Medulla oblongata (tissue), 1 donor: ENCODE measurements around the gene SUSD1.
A peak's percentile ranks its signal among the peaks of the same experiment; 100 is the strongest.
"Not testable (repeated sequence)": the region's sequence is repeated elsewhere in the genome, so short reads cannot be mapped to it uniquely, and the experiment has no call there.

ENCODE experiments used
- DNase-seq: peaks from one replicate; pipeline ENCODE4 v3.0.0-alpha.2; 2015; ENCODE audit errors: extremely low spot score

The SUSD1 gene

GRCh38 chr9:112174965-112175795 is at the start of gene SUSD1:
TSS of gene SUSD1 (minus strand) at chr9:112175297. CDS start at chr9:112175235, 62 bp downstream.
- no peak for DNase-seq

DNA sequence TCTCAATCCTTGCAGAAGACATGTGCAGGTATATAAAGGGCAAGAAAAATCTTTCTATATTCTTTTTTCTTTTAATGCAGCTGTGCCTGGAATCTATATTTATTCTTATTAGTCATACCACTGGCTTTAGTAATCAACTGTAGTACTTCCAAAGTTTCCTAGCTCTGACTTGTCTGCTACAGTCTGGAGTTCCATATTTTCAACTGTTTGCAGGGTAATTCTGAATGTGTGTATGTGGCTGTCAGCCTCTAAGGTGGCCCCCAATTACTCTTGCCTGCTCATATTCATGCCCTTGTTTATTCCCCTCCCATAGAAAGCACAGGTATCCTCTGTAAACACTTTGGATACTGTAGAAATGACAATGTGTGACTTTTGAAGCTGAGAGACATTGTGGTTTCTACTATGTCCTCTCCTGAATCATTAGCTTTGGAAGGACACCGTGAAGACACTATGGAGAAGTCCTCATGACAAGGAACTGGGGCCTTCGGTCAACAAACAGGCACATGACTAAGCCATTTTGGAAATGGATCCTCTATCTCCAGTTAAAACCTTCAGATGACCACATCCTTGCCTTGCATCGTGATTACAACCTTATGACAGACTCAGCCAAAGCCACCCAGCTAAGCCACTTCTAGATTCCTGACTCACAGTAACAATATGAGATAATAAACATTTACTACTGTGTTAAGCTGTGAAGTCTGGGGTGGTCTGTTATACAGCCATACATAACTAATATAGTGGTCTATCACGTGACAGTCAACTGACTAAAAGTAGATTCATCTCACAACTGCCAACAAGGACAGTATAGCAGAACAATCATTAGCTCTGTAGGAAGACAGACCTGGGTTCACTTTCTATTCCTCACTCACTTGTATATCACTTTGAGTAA is 49.5 kb upstream of the SUSD1 start:
- DNase-seq, result no peak

- DNase-seq, result peak; percentile 17
Measured at GRCh38 chr9:112218908-112219307, 43.8 kb upstream of the SUSD1 start.

DNA sequence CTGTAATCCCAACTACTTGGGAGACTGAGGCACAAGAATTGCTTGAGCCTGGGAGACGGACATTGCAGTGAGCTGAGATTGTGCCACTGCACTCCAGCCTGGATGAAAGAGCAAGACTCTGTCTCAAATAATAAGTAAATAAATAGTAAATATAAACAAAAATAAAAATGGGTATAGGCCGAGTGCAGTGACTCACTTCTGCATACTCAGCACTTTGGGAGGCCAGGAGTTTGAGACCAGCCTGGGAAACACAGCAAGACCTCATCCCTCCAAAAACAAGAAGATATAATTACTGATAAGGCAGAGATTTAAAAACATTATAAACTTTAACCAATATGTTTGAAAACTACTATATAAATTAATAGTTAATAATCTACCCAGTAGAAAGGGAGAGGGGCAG is 37.8 kb upstream of the SUSD1 start:
- DNase-seq, result no peak

GRCh38 chr9:112207451-112207850 is 32.4 kb upstream of the SUSD1 start:
- no peak for DNase-seq

- DNase-seq, result no peak
Measured at GRCh38 chr9:112203536-112203935, 28.4 kb upstream of the SUSD1 start.

GRCh38 chr9:112200711-112201110 is 25.6 kb upstream of the SUSD1 start:
- no peak for DNase-seq

DNA sequence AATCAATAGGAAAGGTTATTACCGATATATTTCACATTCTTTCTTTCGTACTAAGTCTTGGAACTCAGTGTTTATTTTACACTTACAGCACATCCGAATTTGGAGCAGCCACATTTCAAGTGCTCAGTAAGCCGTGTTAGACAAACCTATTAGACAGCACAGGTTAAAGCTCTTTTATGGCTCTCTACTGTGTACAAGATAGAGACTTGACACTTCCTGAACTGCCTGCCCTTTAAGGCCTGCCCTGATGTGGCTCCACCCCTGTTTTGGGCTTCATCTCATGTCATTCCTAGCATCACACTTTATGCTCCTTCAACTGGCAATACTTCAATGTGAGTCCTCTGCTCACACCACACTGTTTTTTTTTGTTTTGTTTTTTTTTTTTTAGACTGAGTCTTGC is 23.5 kb upstream of the SUSD1 start:
- DNase-seq, result no peak

- no peak for DNase-seq
Measured at GRCh38 chr9:112194969-112195431, 19.9 kb upstream of the SUSD1 start.

DNA sequence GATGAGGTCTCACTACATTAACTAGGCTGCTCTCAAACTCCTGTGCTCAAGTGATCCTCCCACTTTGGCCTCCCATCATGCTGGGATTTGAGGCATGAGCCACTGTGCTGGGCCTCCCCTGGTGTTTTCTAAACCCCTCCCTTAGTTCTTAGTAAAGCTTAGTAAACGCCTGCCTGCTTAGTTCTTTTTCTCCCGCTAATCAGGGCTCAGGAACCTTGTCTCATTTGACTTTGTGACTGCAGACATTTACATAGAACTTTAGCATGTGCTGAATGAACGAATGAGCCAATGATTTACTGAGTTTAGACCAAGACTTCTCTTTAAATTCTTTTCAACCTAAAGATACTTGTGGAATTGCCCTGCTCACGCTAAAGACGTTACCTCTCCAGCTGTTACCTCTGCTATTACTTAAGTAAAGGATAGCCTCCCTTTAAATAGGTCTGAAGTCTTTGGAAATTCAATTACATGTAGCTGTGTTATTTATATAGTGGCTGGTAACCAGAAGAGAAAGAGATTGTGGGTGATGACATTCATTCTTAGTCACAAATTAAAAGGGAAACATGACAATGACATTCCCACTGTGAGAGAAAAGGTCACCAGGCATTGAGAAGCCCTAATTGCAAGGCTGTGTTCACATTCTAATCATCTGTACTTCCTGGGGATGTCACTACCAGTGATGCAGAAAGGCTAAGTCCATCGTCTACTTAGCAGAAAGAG is 18.6 kb upstream of the SUSD1 start:
- no peak for DNase-seq

DNA sequence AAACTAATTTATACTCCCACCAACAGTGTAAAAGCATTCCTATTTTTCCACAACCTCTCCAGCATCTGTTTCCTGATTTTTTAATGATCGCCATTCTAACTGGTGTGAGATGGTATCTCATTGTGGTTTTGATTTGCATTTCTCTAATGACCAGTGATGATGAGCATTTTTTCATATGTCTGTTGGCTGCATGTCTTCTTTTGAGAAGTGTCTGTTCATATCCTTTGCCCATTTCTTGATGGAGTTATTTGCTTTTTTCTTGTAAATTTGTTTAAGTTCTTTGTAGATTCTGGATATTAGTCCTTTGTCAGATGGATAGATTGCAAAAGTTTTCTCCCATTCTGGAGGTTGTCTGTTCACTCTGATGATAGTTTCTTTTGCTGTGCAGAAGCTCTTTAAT is 15.2 kb upstream of the SUSD1 start:
- not testable (repeated sequence) for DNase-seq

- no peak for DNase-seq
Measured at GRCh38 chr9:112188884-112189283, 13.8 kb upstream of the SUSD1 start.

DNA sequence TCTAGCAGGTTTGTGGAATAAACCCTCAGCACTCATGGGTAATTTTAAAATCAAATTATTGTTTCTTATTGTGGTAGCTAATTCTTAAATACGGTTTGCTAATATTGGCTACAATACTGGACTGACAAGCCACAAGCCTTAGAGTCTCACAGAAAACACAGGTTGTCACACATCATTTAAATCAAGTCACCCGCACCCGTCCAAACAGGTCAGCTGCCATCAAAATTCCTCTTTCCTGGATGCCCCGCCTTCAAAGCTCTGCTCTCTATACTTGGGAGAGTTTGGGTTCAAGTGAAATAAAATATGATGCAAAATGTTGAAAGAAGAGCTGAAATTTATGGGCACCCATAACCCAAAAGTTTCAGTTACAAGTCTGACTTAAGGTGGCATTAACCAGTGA is 12.3 kb upstream of the SUSD1 start:
- no peak for DNase-seq

GRCh38 chr9:112186695-112187094 is 11.6 kb upstream of the SUSD1 start:
- DNase-seq, result no peak

- no peak for DNase-seq
Measured at GRCh38 chr9:112184946-112185345, 9.8 kb upstream of the SUSD1 start.

DNA sequence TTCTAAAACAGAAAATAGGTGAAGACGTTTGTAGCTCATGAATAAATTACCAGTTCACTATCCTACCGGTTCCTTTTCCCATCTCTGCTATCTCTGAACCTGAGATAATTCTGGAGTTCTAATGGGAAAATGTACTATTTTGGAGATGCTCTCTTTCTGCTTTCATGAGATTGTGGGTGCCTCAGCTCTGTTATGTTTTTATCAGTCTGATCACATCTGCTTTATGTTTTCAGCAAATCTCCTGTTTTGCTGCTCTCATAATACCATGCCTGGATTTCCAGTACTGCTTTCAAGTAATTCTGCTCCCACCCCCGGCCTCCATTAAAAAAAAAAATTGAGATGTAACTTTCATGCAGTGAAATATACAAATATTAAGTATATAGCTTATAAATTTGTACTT is 9.1 kb upstream of the SUSD1 start:
- DNase-seq, result no peak

DNA sequence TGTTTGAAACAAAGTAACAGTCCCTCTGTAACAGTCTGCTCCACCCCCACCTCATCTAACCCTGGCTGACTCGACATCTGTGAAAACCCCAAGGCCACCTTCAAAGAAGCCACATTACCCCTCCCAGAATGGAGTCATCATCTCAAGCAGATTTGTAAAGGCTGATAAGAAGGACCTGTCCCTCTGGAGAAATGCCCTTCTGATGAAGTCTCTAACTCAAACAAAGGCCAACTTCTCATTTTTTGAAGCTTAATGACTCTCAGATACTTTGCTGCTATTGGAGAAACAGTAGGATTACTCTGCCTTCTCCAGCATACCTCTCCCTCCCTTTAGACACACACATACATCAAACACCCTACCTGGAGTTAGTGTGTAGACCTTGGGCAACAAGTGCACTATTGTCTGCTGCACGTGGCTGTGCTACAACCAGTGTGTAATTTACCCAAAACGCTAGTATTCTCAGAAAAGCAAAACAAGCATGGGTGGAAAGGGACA is 5.3 kb upstream of the SUSD1 start:
- no peak for DNase-seq

DNA sequence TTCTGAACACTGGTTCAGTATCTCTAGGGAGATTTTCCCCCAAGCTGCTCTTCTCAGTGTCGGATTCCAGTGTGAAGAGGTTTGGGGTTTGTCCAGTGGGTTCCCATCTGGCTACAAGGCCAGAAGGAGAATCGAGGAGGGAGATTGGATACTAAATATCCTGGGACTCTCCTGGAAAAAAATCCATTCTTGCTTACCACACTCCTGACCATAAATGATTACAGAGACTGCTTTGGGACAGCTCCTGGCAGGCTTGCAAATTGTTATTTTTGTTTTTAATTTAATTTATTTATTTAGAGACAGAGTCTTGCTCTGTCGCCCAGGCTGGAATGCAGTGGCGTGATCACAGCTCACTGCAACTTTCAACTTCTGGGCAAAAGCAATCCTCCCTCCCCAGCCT is 4.7 kb upstream of the SUSD1 start:
- DNase-seq, result no peak

GRCh38 chr9:112176524-112176923 is 1.4 kb upstream of the SUSD1 start:
- DNase-seq, result no peak

- no peak for DNase-seq
Measured at GRCh38 chr9:112175796-112176315, 759 bp upstream of the SUSD1 start.

DNA sequence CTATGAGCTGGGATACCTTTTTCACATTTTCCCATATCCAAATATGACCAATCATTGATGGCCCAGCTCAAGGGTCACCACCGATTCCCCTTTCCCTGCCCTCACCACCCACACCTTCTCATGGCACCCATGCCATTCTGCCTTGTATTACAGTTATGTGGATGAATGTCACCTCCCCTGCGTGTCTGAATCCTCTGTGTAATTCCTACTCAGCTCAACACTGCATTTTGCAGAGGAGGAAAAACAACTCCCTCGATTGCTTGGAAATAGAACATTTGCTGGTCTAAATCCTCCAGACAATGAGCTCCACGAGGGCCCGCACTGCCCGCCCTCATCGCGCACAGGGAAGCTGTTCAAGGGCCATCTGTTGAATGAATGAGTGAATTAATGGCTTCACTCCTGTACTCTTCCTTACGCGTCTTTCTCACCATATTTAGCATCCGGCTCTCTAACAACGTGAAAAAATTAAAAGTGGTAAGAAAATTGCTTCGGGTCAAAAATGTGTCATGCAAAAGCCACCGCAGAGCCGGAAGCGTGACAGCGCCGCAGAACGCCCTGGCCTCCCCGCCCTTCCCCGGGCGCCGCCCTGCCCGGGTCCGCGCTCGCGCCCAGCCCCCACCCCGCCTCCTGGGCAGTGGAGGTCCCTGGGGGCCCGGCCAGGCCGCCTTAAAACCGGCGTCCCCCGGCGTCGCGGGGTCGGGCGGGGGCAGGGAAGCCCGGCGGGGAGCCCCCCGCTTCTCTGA is 704 bp downstream of the SUSD1 start:
- no peak for DNase-seq
